K562 (cell line): Measurements from ENCODE around the gene BCAS1.

Experiments
- CCAR2 ChIP-seq: fragments of 200-400 bp; formaldehyde crosslinking; IDR thresholded peaks from 2 replicates; pipeline ENCODE4 v1.6.1; 2017; ENCODE audit warnings: mild to moderate bottlenecking, low read depth, low read length
- CTCF ChIP-seq, 3 experiments: IDR thresholded peaks in 2 of 3; conservative IDR thresholded peaks in 1 of 3; 2 replicates each; pipeline ENCODE4 v1.5.1; 2011 to 2012; ENCODE audit warnings: low read length in 3 of 3, mild to moderate bottlenecking in 3 of 3, control low read depth in 2 of 3, improper control_type of control experiment in 1 of 3, inconsistent platforms in 1 of 3, low read depth in 1 of 3, mixed read lengths in 1 of 3, moderate library complexity in 1 of 3; ENCODE audit not compliant: insufficient read depth in 2 of 3
- FOXM1 ChIP-seq, 2 experiments: fragments of 450-650 bp in 1 of 2; sonication (generic) in 1 of 2; formaldehyde crosslinking in 1 of 2; IDR thresholded peaks; 2 replicates each; pipeline versions ENCODE4 v1.6.1 to v1.9.0; 2017 to 2022; ENCODE audit warnings: low read depth in 2 of 2, mild to moderate bottlenecking in 2 of 2, missing genetic modification reagents in 1 of 2, moderate library complexity in 1 of 2
- HCFC1 ChIP-seq: IDR thresholded peaks from 2 replicates; pipeline ENCODE4 v1.6.1; 2012; ENCODE audit warnings: low read depth, low read length, improper control_type of control experiment
- HOXB6 ChIP-seq: fragments of 250-450 bp; sonication (Bioruptor Pico); IDR thresholded peaks from 2 replicates; pipeline ENCODE4 v1.5.1; 2022; ENCODE audit warnings: mild to moderate bottlenecking, borderline replicate concordance
- POLR2A ChIP-seq: fragments of 450-650 bp; conservative IDR thresholded peaks from 2 replicates; pipeline ENCODE4 v1.6.1; 2016
- POLR2AphosphoS5 ChIP-seq: IDR thresholded peaks from 2 replicates; pipeline ENCODE4 v1.6.1; 2011; ENCODE audit warnings: mild to moderate bottlenecking, low read depth, low read length, moderate library complexity; ENCODE audit not compliant: control insufficient read depth, insufficient read depth
- SMARCC2 ChIP-seq: fragments of 450-650 bp; IDR thresholded peaks from 2 replicates; pipeline ENCODE4 v1.6.1; 2017; ENCODE audit warnings: antibody characterized with exemption, moderate library complexity, mild to moderate bottlenecking, low read depth
- ZBTB43 ChIP-seq: sonication (generic); formaldehyde crosslinking; IDR thresholded peaks from 2 replicates; pipeline ENCODE4 v1.8.0; 2023; ENCODE audit warnings: mild to moderate bottlenecking, missing genetic modification reagents
- ZC3H4 ChIP-seq: sonication (generic); formaldehyde crosslinking; IDR thresholded peaks from 2 replicates; pipeline ENCODE4 v1.9.0; 2021; ENCODE audit warnings: missing genetic modification reagents, borderline replicate concordance
- ZFP30 ChIP-seq: fragments of 250-450 bp; sonication (Bioruptor Pico); IDR thresholded peaks from 2 replicates; pipeline ENCODE4 v1.8.0; 2022; ENCODE audit warnings: moderate library complexity, mild to moderate bottlenecking, inconsistent platforms, borderline replicate concordance
- ZNF668 ChIP-seq: fragments of 250-450 bp; sonication (Bioruptor Pico); IDR thresholded peaks from 2 replicates; pipeline ENCODE4 v1.8.0; 2022; ENCODE audit warnings: mild to moderate bottlenecking, inconsistent platforms
- TF ChIP-seq, protein P1 (sequence below): sonication (generic); formaldehyde crosslinking; IDR thresholded peaks from 2 replicates; pipeline ENCODE4 v1.8.1; 2023; ENCODE audit warnings: mild to moderate bottlenecking, missing genetic modification reagents
- TF ChIP-seq, protein P2 (sequence below): sonication (generic); formaldehyde crosslinking; IDR thresholded peaks from 2 replicates; pipeline ENCODE4 v1.5.0; 2020; ENCODE audit warnings: missing genetic modification reagents

- no peak for TF ChIP-seq HOXB6 (CRISPR knock-in tag)
- TF ChIP-seq CTCF (IDR thresholded peaks at IDR 0.05 in 2 of 3, conservative IDR thresholded peaks at IDR 0.05 in 1 of 3; ENCODE audit: insufficient read depth in 2 of 3, low read depth in 1 of 3, low read length in 3 of 3), result no peak
- TF ChIP-seq SMARCC2, result no peak
- no peak for TF ChIP-seq HCFC1
- no peak for TF ChIP-seq CCAR2
- TF ChIP-seq, protein P1, sequence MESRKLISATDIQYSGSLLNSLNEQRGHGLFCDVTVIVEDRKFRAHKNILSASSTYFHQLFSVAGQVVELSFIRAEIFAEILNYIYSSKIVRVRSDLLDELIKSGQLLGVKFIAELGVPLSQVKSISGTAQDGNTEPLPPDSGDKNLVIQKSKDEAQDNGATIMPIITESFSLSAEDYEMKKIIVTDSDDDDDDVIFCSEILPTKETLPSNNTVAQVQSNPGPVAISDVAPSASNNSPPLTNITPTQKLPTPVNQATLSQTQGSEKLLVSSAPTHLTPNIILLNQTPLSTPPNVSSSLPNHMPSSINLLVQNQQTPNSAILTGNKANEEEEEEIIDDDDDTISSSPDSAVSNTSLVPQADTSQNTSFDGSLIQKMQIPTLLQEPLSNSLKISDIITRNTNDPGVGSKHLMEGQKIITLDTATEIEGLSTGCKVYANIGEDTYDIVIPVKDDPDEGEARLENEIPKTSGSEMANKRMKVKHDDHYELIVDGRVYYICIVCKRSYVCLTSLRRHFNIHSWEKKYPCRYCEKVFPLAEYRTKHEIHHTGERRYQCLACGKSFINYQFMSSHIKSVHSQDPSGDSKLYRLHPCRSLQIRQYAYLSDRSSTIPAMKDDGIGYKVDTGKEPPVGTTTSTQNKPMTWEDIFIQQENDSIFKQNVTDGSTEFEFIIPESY (CRISPR knock-in tag), result no peak
- TF ChIP-seq POLR2A, result no peak
- no peak for TF ChIP-seq FOXM1 (IDR thresholded peaks at IDR 0.05; ENCODE audit: low read depth)
- no peak for TF ChIP-seq FOXM1 (CRISPR knock-in tag; IDR thresholded peaks at IDR 0.05; ENCODE audit: low read depth)
- TF ChIP-seq ZFP30 (CRISPR knock-in tag), result no peak
- TF ChIP-seq, protein P2, sequence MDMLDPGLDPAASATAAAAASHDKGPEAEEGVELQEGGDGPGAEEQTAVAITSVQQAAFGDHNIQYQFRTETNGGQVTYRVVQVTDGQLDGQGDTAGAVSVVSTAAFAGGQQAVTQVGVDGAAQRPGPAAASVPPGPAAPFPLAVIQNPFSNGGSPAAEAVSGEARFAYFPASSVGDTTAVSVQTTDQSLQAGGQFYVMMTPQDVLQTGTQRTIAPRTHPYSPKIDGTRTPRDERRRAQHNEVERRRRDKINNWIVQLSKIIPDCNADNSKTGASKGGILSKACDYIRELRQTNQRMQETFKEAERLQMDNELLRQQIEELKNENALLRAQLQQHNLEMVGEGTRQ (CRISPR knock-in tag), result no peak
- no peak for TF ChIP-seq ZBTB43 (CRISPR knock-in tag)
- TF ChIP-seq ZNF668 (CRISPR knock-in tag), result no peak
- no peak for TF ChIP-seq ZC3H4
- TF ChIP-seq POLR2AphosphoS5, result no peak
These were observed 106.8 kb downstream of the BCAS1 start for GRCh38 chr20:53963635-53964034.
